ENCODE measurements around the gene MYO1F. TPM values are rescaled to one million over a fixed set of nuclear protein-coding genes. Genes with fewer than 3 reads are reported as not detected.

The MYO1F gene
- total and polyA plus RNA-seq, 2 donors (not counting 1 experiment from before 2014, with no cell fraction given): 76.3 to 126 TPM

DNA sequence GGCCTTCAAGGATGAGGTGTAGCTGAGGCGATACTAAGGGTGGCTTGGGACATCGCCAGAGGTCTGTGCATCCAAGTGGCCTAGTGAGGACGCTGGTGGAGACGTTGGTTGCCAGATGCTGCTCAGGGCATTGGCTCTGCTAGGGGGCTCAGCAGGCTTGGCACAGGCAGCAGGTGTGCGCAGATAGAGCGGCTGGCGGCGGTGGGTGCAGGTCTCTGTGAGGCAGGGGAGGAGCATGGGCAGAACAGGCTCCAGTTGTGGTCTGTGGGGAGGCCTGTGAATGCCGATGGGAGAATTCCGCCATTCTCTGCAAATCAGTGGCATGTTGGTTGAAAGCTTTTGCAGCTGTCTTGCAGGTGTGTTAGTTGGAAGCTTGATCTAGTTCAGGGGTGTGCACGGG lies 96.0 kb downstream of the MYO1F start:
- H3K27me3 ChIP-seq (replicated peaks in 1 of 4; ENCODE audit: control extremely low read depth in 1 of 4, control insufficient read depth in 3 of 4, insufficient read depth in 4 of 4, low read length in 3 of 4): no peaks in the 10 kb centered on the region
- Mint-ChIP-seq H3K4me3 (no peak overlapping the region), H3K27ac (no peak overlapping the region), H3K4me1 (peaks cover 23% of the 10 kb centered on the region), H3K9me3 (ENCODE audit: insufficient read depth) (no peaks in the 10 kb centered on the region), H3K27me3 (no peaks in the 10 kb centered on the region)
- POLR2A ChIA-PET: no interaction called here
- peaks cover 95% of the 10 kb centered on the region for H3K79me2 ChIP-seq (ENCODE audit: control insufficient read depth, insufficient read depth, low read length)
- peaks cover 98% of the 10 kb centered on the region for H4K20me1 ChIP-seq (ENCODE audit: control insufficient read depth, insufficient read depth, low read length, poor library complexity, severe bottlenecking)
- H3K36me3 ChIP-seq (replicated peaks in 1 of 2; ENCODE audit: control extremely low read depth in 1 of 2, control insufficient read depth in 1 of 2, extremely low read depth in 1 of 2, insufficient read depth in 2 of 2, low read length in 1 of 2): peaks cover 5 to 82% of the 10 kb centered on the region in 2 experiments
- no peak for TF ChIP-seq CTCF (IDR thresholded peaks at IDR 0.05)
- TF ChIP-seq EZH2 (IDR thresholded peaks at IDR 0.05; ENCODE audit: borderline replicate concordance, insufficient read depth, low read depth, low read length, poor library complexity, severe bottlenecking): no peak
- CTCF ChIA-PET: no interaction called here
- intact Hi-C loops (cut with micrococcal nuclease): no loop called here
- H3K27ac ChIP-seq (ENCODE audit: low read length in 2 of 2): no peak overlapping the region
- no peak overlapping the region for H3K4me3 ChIP-seq (ENCODE audit: control extremely low read depth in 1 of 5, extremely low read depth in 1 of 5, insufficient read depth in 1 of 5, low read depth in 2 of 5, low read length in 4 of 5)
- no peak for DNase-seq
- H3K9me3 ChIP-seq (ENCODE audit: control extremely low read depth in 1 of 3, control insufficient read depth in 2 of 3, insufficient read depth in 1 of 3, low read length in 2 of 3): peaks cover 0 to 3% (median 0%) of the 10 kb centered on the region in 3 donors
- H3K4me1 ChIP-seq (ENCODE audit: control insufficient read depth in 2 of 2, insufficient read depth in 2 of 2, low read length in 2 of 2): peaks cover 0 to 5% of the 10 kb centered on the region in 2 donors
- H3K4me2 ChIP-seq (replicated peaks; ENCODE audit: low read depth, low read length, poor library complexity, severe bottlenecking): no peak overlapping the region
- 80% methylated on average over 10 of the region's 11 CpGs for WGBS (ENCODE audit: insufficient coverage)
- no peak for ATAC-seq (ENCODE audit: low read depth)
- H2AFZ ChIP-seq (ENCODE audit: insufficient read depth, low read depth, low read length, poor library complexity, severe bottlenecking): no peak overlapping the region
- H3K9ac ChIP-seq (ENCODE audit: low read length): no peak overlapping the region

DNA sequence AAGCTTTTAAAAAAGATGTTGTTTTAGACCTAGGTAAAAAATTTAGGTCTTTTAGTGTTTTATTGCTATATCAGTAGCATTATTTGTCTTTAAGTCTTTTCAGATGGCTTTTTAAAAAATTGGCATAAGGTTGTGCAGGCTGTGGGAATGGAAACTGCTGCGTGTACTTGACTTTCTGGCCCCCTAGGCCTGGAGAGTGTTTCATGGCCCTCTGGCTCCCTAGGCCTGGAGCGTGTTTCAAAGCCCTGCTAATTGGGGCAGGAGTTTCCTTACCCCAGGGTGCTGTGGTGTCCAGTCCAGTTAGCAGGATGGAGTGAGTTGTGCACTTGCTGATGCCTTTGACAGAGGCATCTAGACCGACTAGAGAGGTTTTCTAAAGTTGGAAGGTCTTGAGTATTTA lies 98.6 kb downstream of the MYO1F start:
- Histone ChIP-seq H3K4me2 (replicated peaks; ENCODE audit: low read depth, low read length, poor library complexity, severe bottlenecking) (no peak overlapping the region), H2AFZ (ENCODE audit: insufficient read depth, low read depth, low read length, poor library complexity, severe bottlenecking) (no peak overlapping the region), H3K9me3 (ENCODE audit: control extremely low read depth in 1 of 3, control insufficient read depth in 2 of 3, insufficient read depth in 1 of 3, low read length in 2 of 3) (no peaks in the 10 kb centered on the region), H3K9ac (ENCODE audit: low read length) (no peak overlapping the region), H3K27ac (ENCODE audit: low read length in 2 of 2) (no peak overlapping the region), H4K20me1 (ENCODE audit: control insufficient read depth, insufficient read depth, low read length, poor library complexity, severe bottlenecking) (peaks cover 98% of the 10 kb centered on the region), H3K27me3 (replicated peaks in 1 of 4; ENCODE audit: control extremely low read depth in 1 of 4, control insufficient read depth in 3 of 4, insufficient read depth in 4 of 4, low read length in 3 of 4) (no peaks in the 10 kb centered on the region), H3K4me3 (ENCODE audit: control extremely low read depth in 1 of 5, extremely low read depth in 1 of 5, insufficient read depth in 1 of 5, low read depth in 2 of 5, low read length in 4 of 5) (no peak overlapping the region), H3K79me2 (ENCODE audit: control insufficient read depth, insufficient read depth, low read length) (peaks cover 80% of the 10 kb centered on the region), H3K4me1 (ENCODE audit: control insufficient read depth in 2 of 2, insufficient read depth in 2 of 2, low read length in 2 of 2) (peaks cover 18 to 30% of the 10 kb centered on the region in 2 donors), H3K36me3 (replicated peaks in 1 of 2; ENCODE audit: control extremely low read depth in 1 of 2, control insufficient read depth in 1 of 2, extremely low read depth in 1 of 2, insufficient read depth in 2 of 2, low read length in 1 of 2) (peaks cover 10 to 72% of the 10 kb centered on the region in 2 experiments)
- H3K27ac Mint-ChIP-seq: peak overlapping the region; percentile 63
- intact Hi-C loops (cut with micrococcal nuclease): no loop called here
- WGBS (ENCODE audit: insufficient coverage): 94% methylated on average over 2 of the region's 3 CpGs
- DNase-seq (no peak), ATAC-seq (ENCODE audit: low read depth) (no peak)
- TF ChIP-seq CTCF (IDR thresholded peaks at IDR 0.05): no peak
- no peak for TF ChIP-seq EZH2 (IDR thresholded peaks at IDR 0.05; ENCODE audit: borderline replicate concordance, insufficient read depth, low read depth, low read length, poor library complexity, severe bottlenecking)
- ChIA-PET POLR2A (no interaction called here), CTCF (no interaction called here)
- no peaks in the 10 kb centered on the region for H3K27me3 Mint-ChIP-seq
- no peaks in the 10 kb centered on the region for H3K9me3 Mint-ChIP-seq (ENCODE audit: insufficient read depth)
- peaks cover 41% of the 10 kb centered on the region for H3K4me1 Mint-ChIP-seq
- no peak overlapping the region for H3K4me3 Mint-ChIP-seq

Data from B cell (primary cell).